ENCODE data around the gene NOP56. TPM values are rescaled to one million over a fixed set of nuclear protein-coding genes. Genes with fewer than 3 reads are reported as not detected.

The NOP56 gene
- total RNA-seq, result 148 and 182 TPM in 2 replicates

GRCh38 chr20:2651772-2652723, at the start of gene NOP56:
NOP56 (plus strand) TSS chr20:2652632; CDS start chr20:2652661, 29 bp downstream.

GRCh38 chr20:2663887-2664719, 11.7 kb downstream of the NOP56 start, which contains the start of gene IDH3B:
IDH3B (minus strand) TSS chr20:2664216; CDS start chr20:2664188, 28 bp downstream.

GRCh38 chr20:2692036-2692885, 39.8 kb downstream of the NOP56 start, which contains the start of gene EBF4:
EBF4 (plus strand) TSS chr20:2692780; CDS start chr20:2693646, 866 bp downstream.

Small RNA genes within 50 kb of the gene (small RNA-seq; reads per million reads assigned to genes)
- gene SNORA51 (ENCODE audit: low replicate concordance) (not detected), gene SNORD110 (ENCODE audit: low replicate concordance) (not detected), gene SNORD56 (ENCODE audit: low replicate concordance) (not detected), gene SNORD57 (ENCODE audit: low replicate concordance) (not detected), gene SNORD86 (ENCODE audit: low replicate concordance) (not detected)

Other genes with a start within 250 kb of the NOP56 start
- 117 and 242 TPM in 2 replicates for gene SNRPB, start 181.8 kb upstream of the NOP56 start, total RNA-seq
- gene ZNF343, start 143.7 kb upstream of the NOP56 start, total RNA-seq, result 7.7 and 13.9 TPM in 2 replicates
- gene TMC2, start 116.1 kb upstream of the NOP56 start, total RNA-seq, result not detected in 2 replicates
- gene IDH3B, start 11.6 kb downstream of the NOP56 start, total RNA-seq, result 98.4 and 113 TPM in 2 replicates
- gene EBF4, start 40.1 kb downstream of the NOP56 start, total RNA-seq, result 1.0 and 1.1 TPM in 2 replicates
- gene CPXM1, start 148.0 kb downstream of the NOP56 start, total RNA-seq, result 0.72 and 1.5 TPM in 2 replicates
- gene C20orf141, start 162.4 kb downstream of the NOP56 start, total RNA-seq, result not detected in 2 replicates
- gene TMEM239, start 163.7 kb downstream of the NOP56 start, total RNA-seq, result not detected in 2 replicates
- 23.0 TPM in 2 replicates for gene PCED1A, start 188.0 kb downstream of the NOP56 start, total RNA-seq
- gene VPS16, start 188.1 kb downstream of the NOP56 start, total RNA-seq, result 30.0 and 48.0 TPM in 2 replicates
- 29.1 and 40.9 TPM in 2 replicates for gene PTPRA, start 220.8 kb downstream of the NOP56 start, total RNA-seq

Measured in placental pericyte (primary cell).